Neural progenitor cell (in vitro differentiated cells): Measurements from ENCODE around the gene PLN.

ENCODE experiments used
- CTCF ChIP-seq: fragments of 200-600 bp; sonication (generic); IDR thresholded peaks from 2 replicates; pipeline ENCODE4 v1.5.1; 2017; ENCODE audit warnings: antibody characterized with exemption, mild to moderate bottlenecking
- EZH2 ChIP-seq: fragments of 200-600 bp; sonication (generic); IDR thresholded peaks from 2 replicates; pipeline ENCODE4 v1.6.1; 2017; ENCODE audit warnings: antibody characterized with exemption, mild to moderate bottlenecking, moderate library complexity

DNA sequence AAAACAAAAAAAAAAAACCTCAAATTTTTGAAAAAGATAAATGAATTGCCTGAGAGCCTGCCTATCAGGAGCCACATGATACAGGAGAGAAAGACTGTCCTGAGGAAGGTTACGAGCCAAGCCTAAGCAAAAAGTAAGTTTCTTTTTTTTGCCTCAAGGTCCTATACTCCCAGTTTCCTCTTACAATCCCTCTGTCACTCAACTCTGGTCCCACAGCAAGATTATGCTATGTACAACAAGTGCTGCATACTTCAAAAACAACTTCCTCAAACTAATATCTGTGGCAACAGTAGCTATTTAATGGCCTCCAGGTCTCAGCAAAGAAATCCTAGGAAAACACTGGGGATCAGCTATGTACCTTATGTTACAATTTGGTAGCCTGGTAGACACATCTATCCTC lies 46.8 kb downstream of the PLN start:
- TF ChIP-seq EZH2 (no peak), CTCF (no peak)
